Measurements from ENCODE around the gene C16orf92. TPM values are rescaled to one million over a fixed set of nuclear protein-coding genes. Genes with fewer than 3 reads are reported as not detected.
A peak's percentile ranks its signal among the peaks of the same experiment; 100 is the strongest.

C16orf92 gene
- polyA plus RNA-seq, 1 donor from 2014 or later: not detected

GRCh38 chr16:30066761-30067583 lies 44.0 kb downstream of the C16orf92 start:
- TF ChIP-seq SMC3 (conservative IDR thresholded peaks at IDR 0.05; ENCODE audit: poor library complexity) (no peak), MXI1 (conservative IDR thresholded peaks at IDR 0.05; ENCODE audit: poor library complexity, severe bottlenecking) (no peak), TAF1 (IDR thresholded peaks at IDR 0.05; ENCODE audit: low read depth) (no peak)
- Histone ChIP-seq H3K79me2 (replicated peaks; ENCODE audit: insufficient read depth, low read length) (peaks cover 11% of the 10 kb centered on the region), H3K27ac (ENCODE audit: low read length) (peak overlapping the region; percentile 94), H2AFZ (ENCODE audit: low read depth, low read length) (no peak overlapping the region), H3K27me3 (ENCODE audit: insufficient read depth, low read depth, low read length) (no peaks in the 10 kb centered on the region), H3K4me2 (ENCODE audit: low read length) (peak overlapping the region; percentile 82), H3K9me3 (ENCODE audit: low read length) (no peaks in the 10 kb centered on the region), H4K20me1 (ENCODE audit: insufficient read depth) (no peaks in the 10 kb centered on the region), H3K4me3 (ENCODE audit: low read length) (peak overlapping the region; percentile 97), H3K36me3 (ENCODE audit: insufficient read depth, low read length) (no peaks in the 10 kb centered on the region), H3K9ac (ENCODE audit: low read length) (peak overlapping the region; percentile 95), H3K9me2 (ENCODE audit: insufficient read depth, low read length) (no peaks in the 10 kb centered on the region), H3F3A (ENCODE audit: insufficient read depth, low read length, poor library complexity, severe bottlenecking) (no peaks in the 10 kb centered on the region)

GRCh38 chr16:30067584-30067916 lies 44.6 kb downstream of the C16orf92 start:
- H3K36me3 ChIP-seq (ENCODE audit: insufficient read depth, low read length): no peaks in the 10 kb centered on the region
- H3K27ac ChIP-seq (ENCODE audit: low read length): no peak overlapping the region
- H3K79me2 ChIP-seq (replicated peaks; ENCODE audit: insufficient read depth, low read length): peaks cover 11% of the 10 kb centered on the region
- no peak overlapping the region for H3K9ac ChIP-seq (ENCODE audit: low read length)
- H3K4me3 ChIP-seq (ENCODE audit: low read length): no peak overlapping the region
- H3K4me2 ChIP-seq (ENCODE audit: low read length): no peak overlapping the region
- no peaks in the 10 kb centered on the region for H3K27me3 ChIP-seq (ENCODE audit: insufficient read depth, low read depth, low read length)
- no peak for TF ChIP-seq MXI1 (conservative IDR thresholded peaks at IDR 0.05; ENCODE audit: poor library complexity, severe bottlenecking)
- no peak for TF ChIP-seq CTCF (IDR thresholded peaks at IDR 0.05; ENCODE audit: poor library complexity, severe bottlenecking)
- TF ChIP-seq POLR2AphosphoS5 (IDR thresholded peaks at IDR 0.05): no peak
- TF ChIP-seq RAD21 (conservative IDR thresholded peaks at IDR 0.05): no peak
- TF ChIP-seq REST (IDR thresholded peaks at IDR 0.05; ENCODE audit: borderline replicate concordance): no peak
- no peak for TF ChIP-seq EP300 (conservative IDR thresholded peaks at IDR 0.05; ENCODE audit: poor library complexity, severe bottlenecking)
- no peak for TF ChIP-seq SMC3 (conservative IDR thresholded peaks at IDR 0.05; ENCODE audit: poor library complexity)
- no peak for TF ChIP-seq TAF1 (IDR thresholded peaks at IDR 0.05; ENCODE audit: low read depth)
- no peak for TF ChIP-seq EZH2 (IDR thresholded peaks at IDR 0.05; ENCODE audit: borderline replicate concordance, insufficient read depth, low read length, poor library complexity, severe bottlenecking)
- no peaks in the 10 kb centered on the region for H3K9me2 ChIP-seq (ENCODE audit: insufficient read depth, low read length)
- no peaks in the 10 kb centered on the region for H4K20me1 ChIP-seq (ENCODE audit: insufficient read depth)
- H3K9me3 ChIP-seq (ENCODE audit: low read length): no peaks in the 10 kb centered on the region
- no peak overlapping the region for H2AFZ ChIP-seq (ENCODE audit: low read depth, low read length)
- H3F3A ChIP-seq (ENCODE audit: insufficient read depth, low read length, poor library complexity, severe bottlenecking): no peaks in the 10 kb centered on the region
